HTERT RPE-1 (cell line): ENCODE measurements around the gene PUS7.
"Not testable (repeated sequence)": the region's sequence is repeated elsewhere in the genome, so short reads cannot be mapped to it uniquely, and the experiment has no call there.

Experiments
- in situ Hi-C: fragments of 300-500 bp; cut with MboI; formaldehyde crosslinking; loops from 4 replicates; pipeline ENCODE4 v1.14.3; 2020; ENCODE audit warnings: low sequenced_read_pairs

The PUS7 gene

GRCh38 chr7:105521717-105522463, at the start of gene PUS7:
TSS of gene PUS7 (minus strand) at chr7:105522271. CDS start at chr7:105508512, 13,759 bp downstream.
- in situ Hi-C loops: no loop called here

GRCh38 chr7:105567821-105568220, 45.8 kb upstream of the PUS7 start:
- in situ Hi-C loops: no loop called here

GRCh38 chr7:105567024-105567423, 45.0 kb upstream of the PUS7 start:
- in situ Hi-C loops: no loop called here

- in situ Hi-C loops: no loop called here
Observed at GRCh38 chr7:105565190-105565589, 43.1 kb upstream of the PUS7 start.

GRCh38 chr7:105559926-105560325, 37.9 kb upstream of the PUS7 start:
- in situ Hi-C loops: no loop called here

GRCh38 chr7:105538339-105538738, 16.3 kb upstream of the PUS7 start:
- in situ Hi-C loops: no loop called here

- in situ Hi-C loops: no loop called here
Observed at GRCh38 chr7:105532709-105533460, 10.8 kb upstream of the PUS7 start.

GRCh38 chr7:105531792-105532671, 10.0 kb upstream of the PUS7 start, which contains the start of gene RINT1:
TSS of gene RINT1 (plus strand) at chr7:105532201. CDS start at chr7:105532316, 115 bp downstream.
- in situ Hi-C loops: no loop called here

GRCh38 chr7:105530546-105530945, 8.5 kb upstream of the PUS7 start:
- in situ Hi-C loops: no loop called here

- in situ Hi-C loops: no loop called here
Observed at GRCh38 chr7:105530126-105530525, 8.1 kb upstream of the PUS7 start.

GRCh38 chr7:105527737-105528136, 5.7 kb upstream of the PUS7 start:
- in situ Hi-C loops: not testable (repeated sequence)

- in situ Hi-C loops: no loop called here
Observed at GRCh38 chr7:105524840-105525239, 2.8 kb upstream of the PUS7 start.

GRCh38 chr7:105524423-105524822, 2.4 kb upstream of the PUS7 start:
- in situ Hi-C loops: not testable (repeated sequence)

- in situ Hi-C loops: no loop called here
Observed at GRCh38 chr7:105521027-105521716, 899 bp downstream of the PUS7 start.

- in situ Hi-C loops: not testable (repeated sequence)
Observed at GRCh38 chr7:105520620-105521019, 1.5 kb downstream of the PUS7 start.

- in situ Hi-C loops: no loop called here
Observed at GRCh38 chr7:105519353-105519752, 2.7 kb downstream of the PUS7 start.

GRCh38 chr7:105515610-105516009, 6.5 kb downstream of the PUS7 start:
- in situ Hi-C loops: not testable (repeated sequence)

- in situ Hi-C loops: no loop called here
Observed at GRCh38 chr7:105512926-105513526, 9.0 kb downstream of the PUS7 start.

- in situ Hi-C loops: no loop called here
Observed at GRCh38 chr7:105512415-105512814, 9.7 kb downstream of the PUS7 start.

GRCh38 chr7:105502173-105502572, 19.9 kb downstream of the PUS7 start:
- in situ Hi-C loops: no loop called here
